OCI-LY3 (cell line): ENCODE measurements around the gene USP17L20.
"Not testable (repeated sequence)": the region's sequence is repeated elsewhere in the genome, so short reads cannot be mapped to it uniquely, and the experiment has no call there.

ENCODE experiments used
- EZH2phosphoT487 ChIP-seq: fragments of 200-600 bp; shearing (Covaris generic); IDR thresholded peaks from 2 replicates; pipeline ENCODE4 v1.6.1; 2018; ENCODE audit warnings: antibody characterized with exemption, mixed run types, low read depth
- TF ChIP-seq, protein P1 (sequence below): fragments of 200-600, 300-600 bp; sonication (generic); IDR thresholded peaks from 2 replicates; pipeline ENCODE4 v1.5.1; 2014; ENCODE audit warnings: antibody characterized with exemption, low read length, low read depth

- TF ChIP-seq, protein P1, sequence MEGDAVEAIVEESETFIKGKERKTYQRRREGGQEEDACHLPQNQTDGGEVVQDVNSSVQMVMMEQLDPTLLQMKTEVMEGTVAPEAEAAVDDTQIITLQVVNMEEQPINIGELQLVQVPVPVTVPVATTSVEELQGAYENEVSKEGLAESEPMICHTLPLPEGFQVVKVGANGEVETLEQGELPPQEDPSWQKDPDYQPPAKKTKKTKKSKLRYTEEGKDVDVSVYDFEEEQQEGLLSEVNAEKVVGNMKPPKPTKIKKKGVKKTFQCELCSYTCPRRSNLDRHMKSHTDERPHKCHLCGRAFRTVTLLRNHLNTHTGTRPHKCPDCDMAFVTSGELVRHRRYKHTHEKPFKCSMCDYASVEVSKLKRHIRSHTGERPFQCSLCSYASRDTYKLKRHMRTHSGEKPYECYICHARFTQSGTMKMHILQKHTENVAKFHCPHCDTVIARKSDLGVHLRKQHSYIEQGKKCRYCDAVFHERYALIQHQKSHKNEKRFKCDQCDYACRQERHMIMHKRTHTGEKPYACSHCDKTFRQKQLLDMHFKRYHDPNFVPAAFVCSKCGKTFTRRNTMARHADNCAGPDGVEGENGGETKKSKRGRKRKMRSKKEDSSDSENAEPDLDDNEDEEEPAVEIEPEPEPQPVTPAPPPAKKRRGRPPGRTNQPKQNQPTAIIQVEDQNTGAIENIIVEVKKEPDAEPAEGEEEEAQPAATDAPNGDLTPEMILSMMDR: not testable (repeated sequence)
- TF ChIP-seq EZH2phosphoT487: not testable (repeated sequence)
These were observed 38.1 kb upstream of the USP17L20 start, which contains the start of gene USP17L12 for GRCh38 chr4:9219852-9220251.
